Raji (cell line): ENCODE results near the gene CDPF1.

Experiments used
- POLR2A ChIP-seq: IDR thresholded peaks from 2 replicates; pipeline ENCODE4 v1.6.1; 2011; ENCODE audit warnings: low read depth, low read length, control low read depth; ENCODE audit not compliant: insufficient read depth

The CDPF1 gene

DNA sequence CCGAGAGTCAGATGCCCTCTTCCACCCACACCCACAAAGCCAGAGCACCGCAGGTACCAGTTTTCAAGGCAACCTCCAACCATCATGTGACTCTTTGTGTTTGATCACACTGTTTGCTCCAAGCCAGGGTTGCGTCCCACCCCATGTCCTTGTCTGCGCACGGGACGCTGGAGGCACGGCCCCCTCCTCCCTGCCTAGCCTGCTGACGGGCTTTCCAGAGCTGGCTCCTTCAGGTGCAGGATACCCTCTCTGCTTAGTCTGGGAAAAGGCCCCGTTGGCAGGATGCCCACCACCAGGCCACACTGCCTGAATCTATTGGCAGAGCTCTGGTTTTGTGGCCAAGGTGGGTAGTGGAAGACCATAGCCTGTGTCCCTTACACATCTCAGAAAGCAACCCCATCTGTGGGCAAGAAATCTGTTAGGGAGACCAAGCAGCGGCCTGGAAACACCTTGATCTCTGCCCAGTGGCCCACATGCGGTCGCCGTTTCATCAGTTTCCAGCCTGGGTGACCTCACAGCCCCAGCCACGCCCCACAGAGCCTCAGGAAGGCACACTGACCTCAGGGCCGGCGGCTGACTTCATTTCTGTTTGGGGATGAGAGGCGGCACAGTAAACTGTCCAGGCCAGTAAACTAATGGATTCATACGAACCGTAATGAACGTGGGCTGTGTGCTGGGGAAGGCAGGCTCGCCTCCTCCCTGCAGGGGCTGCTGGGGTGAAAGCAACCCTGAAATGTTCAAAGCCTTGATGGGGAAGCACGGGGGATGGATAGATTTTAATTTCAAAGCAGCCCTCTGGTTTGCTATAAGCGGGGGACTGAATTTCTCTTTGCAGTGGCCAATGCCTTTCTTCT is 25.8 kb downstream of the CDPF1 start:
- no peak for TF ChIP-seq POLR2A

DNA sequence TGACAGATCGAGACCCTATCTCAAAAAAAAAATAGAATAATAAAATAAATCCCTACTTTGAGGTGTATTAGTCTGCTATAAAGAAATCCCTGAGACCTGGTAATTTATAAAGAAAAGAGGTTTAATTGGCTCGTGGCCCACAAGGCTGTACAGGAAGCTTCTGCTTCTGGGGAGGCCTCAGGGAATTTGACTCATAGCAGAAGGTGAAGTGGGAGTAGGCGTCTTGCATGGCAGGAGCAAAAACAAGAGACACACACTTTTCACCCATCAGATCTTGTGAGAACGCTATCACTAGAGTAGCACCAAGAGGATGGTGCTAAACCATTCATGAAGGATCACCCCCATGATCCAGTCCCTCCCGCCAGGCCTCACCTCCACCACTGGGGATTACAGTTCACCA is 29.2 kb downstream of the CDPF1 start:
- no peak for TF ChIP-seq POLR2A

DNA sequence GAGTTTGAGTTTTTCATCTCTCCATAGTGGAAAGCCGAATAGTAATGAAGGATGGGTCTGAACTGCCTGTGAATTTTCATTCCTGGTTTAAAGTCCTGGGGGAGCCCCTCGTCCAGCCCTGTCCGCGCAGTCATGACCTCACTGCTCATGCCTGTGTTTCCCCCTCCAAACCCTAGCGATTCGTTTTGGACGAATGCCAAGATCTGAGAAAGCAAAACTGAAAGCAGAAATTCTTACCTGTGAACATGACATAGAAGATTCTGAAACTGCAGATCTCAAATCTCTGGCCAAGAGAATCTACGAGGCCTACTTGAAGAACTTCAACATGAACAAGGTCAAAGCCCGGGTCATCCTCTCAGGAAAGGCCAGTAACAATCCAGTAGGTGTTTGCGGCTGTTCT is 30.5 kb downstream of the CDPF1 start:
- TF ChIP-seq POLR2A, result no peak

DNA sequence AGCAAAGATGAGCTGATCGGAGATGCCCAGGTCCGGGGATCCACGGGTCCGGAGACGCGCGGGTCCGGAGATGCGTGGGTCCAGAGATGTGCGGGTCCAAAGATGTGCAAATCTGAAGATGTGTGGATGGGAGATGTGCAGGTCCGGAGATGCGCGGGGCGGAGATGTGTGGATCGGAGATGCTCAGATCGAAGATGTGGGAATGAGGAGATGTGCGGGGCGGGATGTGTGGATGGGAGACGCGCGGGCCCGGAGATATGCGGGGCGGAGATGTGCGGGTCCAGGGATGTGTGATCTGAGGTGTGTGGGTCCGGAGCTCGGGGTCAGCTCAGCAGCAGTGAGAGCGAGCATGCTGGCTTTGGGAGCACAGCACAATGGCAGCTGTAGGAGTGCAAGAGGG is 35.5 kb downstream of the CDPF1 start:
- TF ChIP-seq POLR2A, result no peak

DNA sequence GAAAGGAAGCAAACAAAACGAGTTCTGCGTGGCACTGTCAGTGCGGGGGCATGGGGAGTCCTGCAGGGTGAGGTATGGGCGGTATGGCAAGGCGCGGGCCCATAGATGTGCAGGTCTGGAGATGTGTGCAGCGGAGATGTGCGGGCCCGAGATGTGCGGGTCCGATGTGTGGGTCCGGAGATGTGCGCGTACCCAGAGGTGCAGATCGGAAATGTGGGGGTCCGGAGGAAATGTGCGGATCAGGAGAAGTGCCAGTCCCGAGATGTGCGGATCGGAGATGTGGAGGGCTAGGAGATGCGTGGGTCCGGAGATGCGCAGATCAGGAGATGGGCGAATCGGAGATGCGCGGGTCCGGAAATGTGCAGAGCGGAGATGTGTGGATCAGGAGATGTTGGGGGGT is 35.9 kb downstream of the CDPF1 start:
- no peak for TF ChIP-seq POLR2A

DNA sequence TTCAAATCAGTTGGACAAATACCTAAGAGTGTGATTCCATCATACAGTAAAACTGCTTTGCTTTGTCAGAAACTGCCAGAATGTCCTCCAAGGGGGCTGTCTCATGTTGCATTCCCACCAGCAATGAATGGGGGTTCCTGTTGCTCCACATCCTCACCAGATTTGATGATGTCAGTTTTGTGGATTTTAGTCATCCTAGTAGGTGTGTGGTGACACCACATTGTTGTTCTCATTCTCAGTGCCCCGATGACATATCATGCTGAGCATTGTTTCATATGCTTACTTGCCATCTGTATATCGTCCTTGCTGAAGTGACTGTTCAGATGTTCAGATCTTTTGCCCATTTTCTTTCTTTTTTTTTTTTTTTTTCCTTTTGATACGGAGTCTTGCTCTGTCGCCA is 37.0 kb downstream of the CDPF1 start:
- no peak for TF ChIP-seq POLR2A

DNA sequence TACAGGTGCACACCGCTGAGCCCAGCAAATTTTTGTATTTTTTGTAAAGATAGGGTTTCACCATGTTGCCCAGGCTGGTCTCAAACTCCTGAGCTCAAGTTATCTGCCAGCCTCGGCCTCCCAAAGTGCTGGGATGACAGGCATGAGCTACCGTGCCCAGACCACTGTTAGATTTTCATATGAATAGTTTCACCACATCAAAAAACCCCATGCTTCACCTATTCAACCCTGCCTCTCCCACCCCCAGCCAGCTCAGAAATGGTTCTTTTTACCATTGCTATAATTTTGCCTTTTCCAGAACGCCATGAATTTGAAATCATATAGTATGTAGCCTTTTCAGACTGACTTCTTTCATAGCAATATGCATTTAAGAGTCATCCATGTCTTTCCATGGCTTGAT is 37.9 kb downstream of the CDPF1 start:
- no peak for TF ChIP-seq POLR2A

DNA sequence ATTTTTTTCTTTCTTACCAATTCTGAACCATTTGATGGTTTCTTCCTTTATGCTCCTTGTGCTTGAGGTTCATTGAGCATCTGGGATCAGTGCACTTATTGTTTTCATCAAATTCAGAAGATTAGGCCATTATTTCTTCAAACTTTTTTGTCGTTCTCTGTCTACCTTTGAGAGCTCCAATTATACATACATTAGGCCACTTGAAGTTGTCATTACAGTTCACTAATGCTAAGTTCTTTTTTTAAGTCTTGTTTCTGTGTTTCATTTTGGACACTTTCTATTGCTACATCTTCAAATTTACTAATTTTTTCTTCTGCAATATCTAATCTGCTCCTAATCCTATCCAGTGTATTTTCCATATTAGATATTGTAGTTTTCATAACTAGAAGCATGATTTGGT is 40.8 kb downstream of the CDPF1 start:
- no peak for TF ChIP-seq POLR2A

DNA sequence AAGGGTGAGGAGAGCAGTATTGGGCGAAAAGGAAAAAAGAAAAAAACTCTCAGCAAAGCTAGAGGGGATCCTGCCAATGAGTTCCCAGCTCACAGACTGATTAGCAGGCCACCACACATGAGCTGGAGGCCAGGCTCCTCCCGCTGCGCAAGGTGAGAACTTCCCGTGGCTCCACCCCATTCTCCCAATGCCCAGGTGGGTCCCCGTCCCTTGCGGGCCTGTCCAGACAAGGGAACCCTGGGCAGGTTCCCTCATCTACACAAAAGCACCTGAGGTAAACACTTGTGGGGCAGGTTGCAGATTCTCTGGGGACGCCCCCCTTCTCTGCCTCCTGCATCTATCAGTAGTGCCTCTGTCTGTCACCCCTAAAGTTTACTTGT is 46.5 kb downstream of the CDPF1 start:
- no peak for TF ChIP-seq POLR2A

DNA sequence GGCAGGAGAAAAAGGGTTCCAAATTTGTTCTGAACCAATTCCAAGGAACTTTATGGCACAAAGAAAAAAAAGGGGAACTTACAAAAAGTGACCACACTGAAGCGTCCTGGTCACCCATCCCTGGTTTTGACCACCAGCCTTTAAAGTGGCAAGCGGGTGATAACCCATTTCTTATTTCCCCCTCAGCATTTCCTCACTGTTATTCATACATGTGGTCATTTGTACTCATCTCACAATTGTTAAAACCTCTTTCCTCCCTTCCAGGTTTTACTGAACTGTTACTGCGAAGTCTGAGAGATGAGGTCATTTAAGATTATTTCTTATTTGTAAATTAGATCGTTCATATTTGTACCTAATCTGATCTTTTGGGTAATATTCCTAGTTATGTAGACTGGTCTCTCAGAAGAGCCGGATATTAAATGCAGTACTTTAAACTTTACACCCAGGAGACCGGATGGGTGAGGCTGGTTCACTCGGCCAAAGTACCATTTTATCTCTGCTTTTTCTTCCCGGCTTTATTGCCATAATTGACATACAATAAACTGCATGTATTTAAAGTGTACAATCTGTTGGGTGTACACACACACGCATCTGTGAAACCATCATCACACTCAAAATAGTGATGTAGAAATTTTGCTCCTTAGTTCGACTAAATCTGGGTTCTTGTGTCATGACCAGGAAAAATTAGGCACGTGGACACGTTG is 47.0 kb downstream of the CDPF1 start:
- no peak for TF ChIP-seq POLR2A

DNA sequence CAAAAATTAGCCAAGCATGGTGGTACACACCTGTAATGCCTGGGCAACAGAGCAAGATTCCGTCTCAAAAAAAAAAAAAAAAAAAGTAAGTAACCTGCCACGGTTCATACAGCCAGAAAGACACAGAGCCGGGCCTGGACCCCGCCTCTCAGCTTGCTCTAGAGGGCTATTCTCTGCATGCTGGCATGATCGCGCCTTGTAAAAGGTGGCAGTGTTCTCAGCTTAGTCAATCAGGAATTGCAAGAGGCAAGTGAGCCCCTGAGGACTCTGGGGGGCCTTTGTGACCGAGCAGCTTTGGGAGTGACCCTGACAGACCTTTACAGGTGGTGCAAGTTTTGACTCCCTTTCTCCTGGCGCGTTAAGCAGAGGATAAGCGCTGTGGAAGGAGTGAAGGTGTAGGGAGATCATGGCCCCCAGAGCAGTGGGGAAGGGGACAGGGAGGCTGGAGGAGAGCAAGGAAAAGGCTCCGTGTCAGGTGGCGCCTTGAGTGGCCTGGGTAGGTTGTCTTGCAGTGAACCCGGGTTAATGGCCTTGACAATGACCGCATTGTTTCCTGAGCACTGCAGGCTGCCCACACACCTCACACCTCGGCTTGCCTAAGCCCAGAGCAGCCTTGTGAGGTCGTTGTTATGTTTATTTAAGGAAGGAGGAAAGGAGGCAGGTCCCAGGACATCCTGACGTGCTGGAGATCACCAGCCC is 48.9 kb downstream of the CDPF1 start:
- TF ChIP-seq POLR2A, result no peak

DNA sequence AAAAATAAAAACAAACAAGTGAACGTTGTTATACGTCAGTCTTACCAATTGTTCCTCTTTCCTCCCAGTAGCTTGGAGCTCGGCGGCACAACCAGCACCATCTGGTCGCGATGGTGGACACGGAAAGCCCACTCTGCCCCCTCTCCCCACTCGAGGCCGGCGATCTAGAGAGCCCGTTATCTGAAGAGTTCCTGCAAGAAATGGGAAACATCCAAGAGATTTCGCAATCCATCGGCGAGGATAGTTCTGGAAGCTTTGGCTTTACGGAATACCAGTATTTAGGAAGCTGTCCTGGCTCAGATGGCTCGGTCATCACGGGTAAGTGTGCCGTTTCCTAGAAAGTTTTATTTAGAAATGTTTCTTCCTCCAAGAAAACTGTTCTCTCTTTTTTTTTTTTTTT is 51.8 kb downstream of the CDPF1 start:
- no peak for TF ChIP-seq POLR2A

DNA sequence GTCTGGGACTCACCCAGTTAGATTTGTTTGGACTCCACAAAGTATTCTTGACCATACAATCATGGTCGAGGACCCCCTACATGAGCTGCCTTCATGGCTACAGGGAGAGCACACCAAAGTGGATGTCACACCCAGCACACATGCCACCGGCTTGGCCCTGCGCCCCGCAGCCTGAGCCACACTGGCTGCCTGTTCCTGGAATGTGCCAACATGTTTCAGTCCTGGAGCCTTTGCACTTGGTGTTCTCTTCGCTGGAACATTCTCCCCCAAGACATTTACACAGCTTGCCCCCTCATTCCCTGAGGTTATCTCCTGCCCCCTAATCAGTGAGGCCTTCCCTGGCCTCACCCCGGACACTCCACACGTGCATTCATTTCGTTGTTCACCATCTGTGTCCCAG is 53.8 kb downstream of the CDPF1 start:
- no peak for TF ChIP-seq POLR2A

DNA sequence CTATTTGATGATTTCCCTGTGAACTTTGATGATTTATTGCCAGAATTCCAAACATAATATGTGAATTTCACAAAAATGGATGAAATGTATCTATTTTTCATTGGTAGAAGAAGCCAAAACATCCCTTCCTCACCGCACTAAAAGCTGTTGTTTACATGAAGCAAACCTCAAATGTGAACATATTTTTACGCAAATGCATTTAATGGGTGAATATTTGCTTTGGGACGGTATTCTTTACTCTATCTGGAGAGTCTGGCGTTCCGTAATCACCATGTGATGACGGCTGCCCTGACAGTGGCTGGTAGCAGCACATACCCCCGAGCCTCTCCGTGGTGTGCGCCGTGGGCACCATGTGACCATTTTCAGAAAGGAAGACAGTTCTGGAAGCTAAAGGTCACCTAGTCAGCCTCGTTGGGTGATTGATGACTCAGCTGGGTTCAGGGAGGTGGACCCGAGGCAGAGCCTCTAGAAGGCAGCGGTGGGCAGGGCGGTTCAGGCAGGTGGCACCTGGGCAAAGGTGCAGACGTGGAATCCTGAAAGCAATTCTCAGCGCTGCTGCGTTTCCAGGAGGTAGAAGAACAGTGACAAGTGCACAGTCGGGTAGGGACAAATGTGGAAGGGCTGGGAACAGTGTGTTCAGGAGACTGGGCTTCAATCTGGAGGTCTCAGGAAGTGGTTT is 54.5 kb downstream of the CDPF1 start:
- no peak for TF ChIP-seq POLR2A
